Measurements from ENCODE around the gene DPYD. TPM values are rescaled to one million over a fixed set of nuclear protein-coding genes. Genes with fewer than 3 reads are reported as not detected.

The DPYD gene
- total and polyA plus RNA-seq, 10 of the 15 experiments (the other 5 are each of a cell fraction or from before 2014, with no cell fraction given): 5.7 to 23.8 (median 10.2) TPM

DNA sequence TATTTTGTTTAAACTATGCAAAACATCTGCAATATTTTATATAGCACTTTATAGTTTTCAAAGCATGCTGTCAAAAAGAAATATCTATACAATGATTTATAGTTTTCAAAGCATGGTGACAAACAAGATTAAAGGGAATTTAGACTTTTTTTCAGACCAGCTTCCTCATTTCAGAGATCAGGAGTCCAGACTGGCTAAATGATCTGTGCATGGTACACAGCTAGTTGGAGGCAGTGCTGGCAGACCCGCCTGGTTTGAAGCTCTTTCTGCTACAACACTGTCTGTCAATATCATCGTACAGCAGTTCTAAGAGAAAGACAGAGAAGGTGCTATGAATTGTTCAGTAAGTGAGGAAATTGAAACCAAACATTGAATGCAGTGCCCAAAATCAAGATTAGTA, 720.2 kb downstream of the DPYD start:
- RAD21 ChIA-PET (ENCODE audit: unreplicated experiment): no interaction called here
- H3K9me3 ChIP-seq (replicated peaks; ENCODE audit: control insufficient read depth, insufficient read depth, low read length): no peaks in the 10 kb centered on the region
- no peaks in the 10 kb centered on the region for H3K79me2 ChIP-seq (ENCODE audit: control insufficient read depth, insufficient read depth, low read length)
- no peak overlapping the region for H2AFZ ChIP-seq (ENCODE audit: control insufficient read depth, low read depth, low read length)
- CTCF ChIA-PET: interaction anchor here (1.5 to 2.9 kb wide), 3 partner anchors 8 to 63 kb away, joined by 4 to 9 read pairs (median 6); no protein-coding TSS in a partner anchor
- no peaks in the 10 kb centered on the region for H4K20me1 ChIP-seq (ENCODE audit: control insufficient read depth, insufficient read depth)
- in situ Hi-C loops (cut with MboI): no loop called here
- no peaks in the 10 kb centered on the region for H3K27me3 ChIP-seq (replicated peaks in 1 of 2; ENCODE audit: control insufficient read depth in 2 of 2, insufficient read depth in 2 of 2, low read length in 1 of 2)
- SMC1A ChIA-PET (ENCODE audit: uncharacterized antibody, unreplicated experiment): interaction anchor here (0.6 to 1.7 kb wide), 4 partner anchors 13 to 236 kb away, joined by 3 to 4 read pairs (median 4); no protein-coding TSS in a partner anchor
- POLR2A ChIA-PET: no interaction called here
- TF ChIP-seq BRCA1 (IDR thresholded peaks at IDR 0.05; ENCODE audit: low read depth, low read length) (no peak), MEF2A (IDR thresholded peaks at IDR 0.05; ENCODE audit: insufficient read depth, low read depth, low read length) (no peak), JUND (IDR thresholded peaks at IDR 0.05; ENCODE audit: low read depth, low read length) (no peak), HDGF (IDR thresholded peaks at IDR 0.05) (no peak), POU2F2 (IDR thresholded peaks at IDR 0.05; ENCODE audit: borderline replicate concordance, low read depth, low read length) (no peak), NFYA (IDR thresholded peaks at IDR 0.05; ENCODE audit: borderline replicate concordance, low read depth, low read length) (no peak), EED (IDR thresholded peaks at IDR 0.05; ENCODE audit: low read depth) (no peak), RELA (IDR thresholded peaks at IDR 0.05; ENCODE audit: borderline replicate concordance, partially characterized antibody) (no peak), FOS (IDR thresholded peaks at IDR 0.05; ENCODE audit: borderline replicate concordance, extremely low read depth, insufficient read length) (no peak), RUNX3 (IDR thresholded peaks at IDR 0.05; ENCODE audit: low read length) (no peak), NBN (IDR thresholded peaks at IDR 0.05) (no peak), SRF (IDR thresholded peaks at IDR 0.05; ENCODE audit: low read depth in 2 of 2, low read length in 2 of 2) (no peak)
- TF ChIP-seq, protein P1, sequence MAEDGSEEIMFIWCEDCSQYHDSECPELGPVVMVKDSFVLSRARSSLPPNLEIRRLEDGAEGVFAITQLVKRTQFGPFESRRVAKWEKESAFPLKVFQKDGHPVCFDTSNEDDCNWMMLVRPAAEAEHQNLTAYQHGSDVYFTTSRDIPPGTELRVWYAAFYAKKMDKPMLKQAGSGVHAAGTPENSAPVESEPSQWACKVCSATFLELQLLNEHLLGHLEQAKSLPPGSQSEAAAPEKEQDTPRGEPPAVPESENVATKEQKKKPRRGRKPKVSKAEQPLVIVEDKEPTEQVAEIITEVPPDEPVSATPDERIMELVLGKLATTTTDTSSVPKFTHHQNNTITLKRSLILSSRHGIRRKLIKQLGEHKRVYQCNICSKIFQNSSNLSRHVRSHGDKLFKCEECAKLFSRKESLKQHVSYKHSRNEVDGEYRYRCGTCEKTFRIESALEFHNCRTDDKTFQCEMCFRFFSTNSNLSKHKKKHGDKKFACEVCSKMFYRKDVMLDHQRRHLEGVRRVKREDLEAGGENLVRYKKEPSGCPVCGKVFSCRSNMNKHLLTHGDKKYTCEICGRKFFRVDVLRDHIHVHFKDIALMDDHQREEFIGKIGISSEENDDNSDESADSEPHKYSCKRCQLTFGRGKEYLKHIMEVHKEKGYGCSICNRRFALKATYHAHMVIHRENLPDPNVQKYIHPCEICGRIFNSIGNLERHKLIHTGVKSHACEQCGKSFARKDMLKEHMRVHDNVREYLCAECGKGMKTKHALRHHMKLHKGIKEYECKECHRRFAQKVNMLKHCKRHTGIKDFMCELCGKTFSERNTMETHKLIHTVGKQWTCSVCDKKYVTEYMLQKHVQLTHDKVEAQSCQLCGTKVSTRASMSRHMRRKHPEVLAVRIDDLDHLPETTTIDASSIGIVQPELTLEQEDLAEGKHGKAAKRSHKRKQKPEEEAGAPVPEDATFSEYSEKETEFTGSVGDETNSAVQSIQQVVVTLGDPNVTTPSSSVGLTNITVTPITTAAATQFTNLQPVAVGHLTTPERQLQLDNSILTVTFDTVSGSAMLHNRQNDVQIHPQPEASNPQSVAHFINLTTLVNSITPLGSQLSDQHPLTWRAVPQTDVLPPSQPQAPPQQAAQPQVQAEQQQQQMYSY (CRISPR knock-in tag; IDR thresholded peaks at IDR 0.05): no peak
- TF ChIP-seq, protein P2, sequence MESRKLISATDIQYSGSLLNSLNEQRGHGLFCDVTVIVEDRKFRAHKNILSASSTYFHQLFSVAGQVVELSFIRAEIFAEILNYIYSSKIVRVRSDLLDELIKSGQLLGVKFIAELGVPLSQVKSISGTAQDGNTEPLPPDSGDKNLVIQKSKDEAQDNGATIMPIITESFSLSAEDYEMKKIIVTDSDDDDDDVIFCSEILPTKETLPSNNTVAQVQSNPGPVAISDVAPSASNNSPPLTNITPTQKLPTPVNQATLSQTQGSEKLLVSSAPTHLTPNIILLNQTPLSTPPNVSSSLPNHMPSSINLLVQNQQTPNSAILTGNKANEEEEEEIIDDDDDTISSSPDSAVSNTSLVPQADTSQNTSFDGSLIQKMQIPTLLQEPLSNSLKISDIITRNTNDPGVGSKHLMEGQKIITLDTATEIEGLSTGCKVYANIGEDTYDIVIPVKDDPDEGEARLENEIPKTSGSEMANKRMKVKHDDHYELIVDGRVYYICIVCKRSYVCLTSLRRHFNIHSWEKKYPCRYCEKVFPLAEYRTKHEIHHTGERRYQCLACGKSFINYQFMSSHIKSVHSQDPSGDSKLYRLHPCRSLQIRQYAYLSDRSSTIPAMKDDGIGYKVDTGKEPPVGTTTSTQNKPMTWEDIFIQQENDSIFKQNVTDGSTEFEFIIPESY (IDR thresholded peaks at IDR 0.05): no peak
- no peak overlapping the region for H3K4me3 ChIP-seq
- intact Hi-C loops (cut with micrococcal nuclease; ENCODE audit: unreplicated experiment): no loop called here
- H3K4me1 ChIP-seq (ENCODE audit: control insufficient read depth, insufficient read depth, low read length): peaks cover 2% of the 10 kb centered on the region; the same call in 1 of the 2 replicates
- ATAC-seq: no peak
- no peak for DNase-seq (ENCODE audit: low read depth, low spot score)
- H3K9ac ChIP-seq (ENCODE audit: control insufficient read depth, insufficient read depth, low read length): no peak overlapping the region
- H3K4me2 ChIP-seq (ENCODE audit: control insufficient read depth, insufficient read depth): no peak overlapping the region
- FAIRE-seq: no peak
- no TSS peak for BruUV-seq (replicated peaks)
- H3K36me3 ChIP-seq (ENCODE audit: control insufficient read depth in 2 of 2, insufficient read depth in 2 of 2, low read length in 1 of 2): no peaks in the 10 kb centered on the region
- H3K27ac ChIP-seq (ENCODE audit: control insufficient read depth, insufficient read depth): no peak overlapping the region
- WGBS (ENCODE audit: insufficient coverage, insufficient replicate concordance, low lambda C conversion rate, missing lambda C conversion rate): 0% methylated on average over 2 of the region's 2 CpGs

All from GM12878 (cell line).